Ishikawa (cell line): ENCODE data around the gene SCFD1.

Experiments used
- CEBPB ChIP-seq: IDR thresholded peaks from 2 replicates; pipeline ENCODE4 v1.6.1; 2012
- EP300 ChIP-seq: IDR thresholded peaks from 2 replicates; pipeline ENCODE4 v1.6.1; 2012; ENCODE audit warnings: borderline replicate concordance
- NFIC ChIP-seq: IDR thresholded peaks from 2 replicates; pipeline ENCODE4 v1.6.1; 2012
- REST ChIP-seq: IDR thresholded peaks from 2 replicates; pipeline ENCODE4 v1.6.1; 2012; ENCODE audit warnings: low read depth, mild to moderate bottlenecking
- YY1 ChIP-seq: IDR thresholded peaks from 2 replicates; pipeline ENCODE4 v1.6.1; 2012; ENCODE audit warnings: low read depth

- TF ChIP-seq REST (no peak), YY1 (no peak), EP300 (no peak), NFIC (no peak), CEBPB (no peak)
Measured at GRCh38 chr14:30638926-30639325, 16.8 kb downstream of the SCFD1 start.
